ENCODE data around the gene RORB.

DNA sequence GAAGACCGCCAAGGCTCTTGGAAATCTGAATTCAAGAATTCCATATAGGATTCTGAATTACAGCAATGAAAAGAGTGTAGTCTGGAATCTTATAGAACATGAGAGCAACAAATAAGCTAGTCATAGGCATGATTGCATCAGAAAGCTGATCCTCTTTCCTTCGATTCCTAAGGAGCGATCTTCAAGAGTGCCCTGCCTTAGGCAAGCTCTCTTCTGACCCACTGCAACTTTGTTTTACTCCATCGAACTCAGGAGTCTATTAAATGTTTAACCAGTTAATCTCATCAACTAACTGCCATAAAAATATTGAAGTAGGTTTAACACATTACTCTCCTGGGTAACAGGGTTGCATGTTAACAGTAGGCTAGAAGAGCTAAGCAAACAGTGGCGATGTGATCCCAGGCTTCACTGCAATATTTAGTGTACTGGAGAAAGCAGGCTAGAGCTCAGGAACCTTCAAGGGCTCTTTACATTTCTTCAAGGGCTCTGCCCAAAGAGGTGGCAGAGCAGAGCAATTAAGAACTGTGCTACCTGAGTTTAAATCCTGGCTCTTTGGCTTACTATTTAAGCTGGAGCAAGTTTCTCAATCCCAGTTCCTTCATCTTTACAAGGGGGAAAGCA is 146.3 kb downstream of the RORB start:
- TF ChIP-seq, protein P1, sequence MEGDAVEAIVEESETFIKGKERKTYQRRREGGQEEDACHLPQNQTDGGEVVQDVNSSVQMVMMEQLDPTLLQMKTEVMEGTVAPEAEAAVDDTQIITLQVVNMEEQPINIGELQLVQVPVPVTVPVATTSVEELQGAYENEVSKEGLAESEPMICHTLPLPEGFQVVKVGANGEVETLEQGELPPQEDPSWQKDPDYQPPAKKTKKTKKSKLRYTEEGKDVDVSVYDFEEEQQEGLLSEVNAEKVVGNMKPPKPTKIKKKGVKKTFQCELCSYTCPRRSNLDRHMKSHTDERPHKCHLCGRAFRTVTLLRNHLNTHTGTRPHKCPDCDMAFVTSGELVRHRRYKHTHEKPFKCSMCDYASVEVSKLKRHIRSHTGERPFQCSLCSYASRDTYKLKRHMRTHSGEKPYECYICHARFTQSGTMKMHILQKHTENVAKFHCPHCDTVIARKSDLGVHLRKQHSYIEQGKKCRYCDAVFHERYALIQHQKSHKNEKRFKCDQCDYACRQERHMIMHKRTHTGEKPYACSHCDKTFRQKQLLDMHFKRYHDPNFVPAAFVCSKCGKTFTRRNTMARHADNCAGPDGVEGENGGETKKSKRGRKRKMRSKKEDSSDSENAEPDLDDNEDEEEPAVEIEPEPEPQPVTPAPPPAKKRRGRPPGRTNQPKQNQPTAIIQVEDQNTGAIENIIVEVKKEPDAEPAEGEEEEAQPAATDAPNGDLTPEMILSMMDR (IDR thresholded peaks at IDR 0.05), result no peak
- no peak for TF ChIP-seq POLR2AphosphoS5 (IDR thresholded peaks at IDR 0.05)
- TF ChIP-seq POLR2A (IDR thresholded peaks at IDR 0.05), result no peak
- TF ChIP-seq EP300 (IDR thresholded peaks at IDR 0.05), result no peak
